Lower lobe of right lung (tissue), 2 donors: Measurements from ENCODE around the gene CRTAP. TPM values are rescaled to one million over a fixed set of nuclear protein-coding genes. Genes with fewer than 3 reads are reported as not detected.
"Not testable (repeated sequence)": the region's sequence is repeated elsewhere in the genome, so short reads cannot be mapped to it uniquely, and the experiment has no call there.

ENCODE experiments used
- ATAC-seq, 2 donors: fragments of 200-7000 bp; cut with Tn5 transposase; one replicate each; pipeline ENCODE4 v1.9.1; 2020 to 2022; ENCODE audit warnings: mild to moderate bottlenecking in 2 of 2, moderate library complexity in 2 of 2
- DNase-seq: peaks from one replicate; pipeline ENCODE4 v3.0.0-alpha.2; 2020
- H3K27ac ChIP-seq: fragments of 200-600 bp; one replicate; pipeline ENCODE4 v1.8.0; 2022
- H3K27me3 ChIP-seq: fragments of 200-600 bp; one replicate; pipeline ENCODE4 v1.8.0; 2022; ENCODE audit warnings: low read depth
- H3K36me3 ChIP-seq: fragments of 200-600 bp; one replicate; pipeline ENCODE4 v1.8.0; 2022; ENCODE audit warnings: mild to moderate bottlenecking
- H3K4me1 ChIP-seq: fragments of 200-600 bp; one replicate; pipeline ENCODE4 v1.8.0; 2022
- H3K4me3 ChIP-seq: fragments of 200-600 bp; one replicate; pipeline ENCODE4 v1.8.0; 2022; ENCODE audit warnings: mild to moderate bottlenecking
- H3K9me3 ChIP-seq: fragments of 200-600 bp; one replicate; pipeline ENCODE4 v1.8.0; 2022
- intact Hi-C: fragments of 100-400 bp; cut with DNase I; formaldehyde crosslinking; loops from one replicate; pipeline ENCODE4 v1.11.0; 2022
- total RNA-seq: library from RNA; stranded (reverse); fragmentation: NEBNext Ultra II Directional; extraction: Animal tissue kit (Norgen Biotek cat#: 25700); gene quantifications from one replicate; pipeline ENCODE4 v1.2.1, GENCODE V29; 2021
- TF ChIP-seq, protein P1 (sequence below): fragments of 200-600 bp; IDR thresholded peaks from one replicate; pipeline ENCODE4 v1.8.0; 2022; ENCODE audit warnings: antibody characterized with exemption, mild to moderate bottlenecking
- donor health status: DM: no; HTN: yes; CAD: no; lungs with severe emphysema.

CRTAP gene
- total RNA-seq, 1 donor from 2014 or later: 213 TPM

DNA sequence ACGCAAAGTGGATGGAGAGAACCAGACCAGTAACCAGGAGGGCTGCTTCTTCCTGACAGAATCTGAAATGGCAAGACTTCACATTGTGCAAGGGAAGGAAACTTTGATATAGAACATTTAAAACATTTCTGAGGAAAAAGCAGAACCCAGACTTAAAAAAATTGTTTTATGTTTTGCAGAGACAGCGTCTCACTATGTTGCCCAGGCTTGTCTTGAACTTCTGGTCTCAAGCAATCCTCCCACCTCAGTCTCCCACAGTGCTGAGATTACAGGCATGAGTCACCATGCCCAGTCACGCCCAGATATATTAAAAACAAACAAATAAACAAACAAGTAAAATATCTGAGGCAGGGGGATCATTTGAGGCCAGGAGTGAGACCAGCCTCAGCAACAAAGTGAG, 46.2 kb downstream of the CRTAP start:
- no peak for ATAC-seq
- no peaks in the 10 kb centered on the region for H3K27me3 ChIP-seq
- H3K27ac ChIP-seq: no peak overlapping the region
- H3K36me3 ChIP-seq: no peaks in the 10 kb centered on the region
- TF ChIP-seq, protein P1, sequence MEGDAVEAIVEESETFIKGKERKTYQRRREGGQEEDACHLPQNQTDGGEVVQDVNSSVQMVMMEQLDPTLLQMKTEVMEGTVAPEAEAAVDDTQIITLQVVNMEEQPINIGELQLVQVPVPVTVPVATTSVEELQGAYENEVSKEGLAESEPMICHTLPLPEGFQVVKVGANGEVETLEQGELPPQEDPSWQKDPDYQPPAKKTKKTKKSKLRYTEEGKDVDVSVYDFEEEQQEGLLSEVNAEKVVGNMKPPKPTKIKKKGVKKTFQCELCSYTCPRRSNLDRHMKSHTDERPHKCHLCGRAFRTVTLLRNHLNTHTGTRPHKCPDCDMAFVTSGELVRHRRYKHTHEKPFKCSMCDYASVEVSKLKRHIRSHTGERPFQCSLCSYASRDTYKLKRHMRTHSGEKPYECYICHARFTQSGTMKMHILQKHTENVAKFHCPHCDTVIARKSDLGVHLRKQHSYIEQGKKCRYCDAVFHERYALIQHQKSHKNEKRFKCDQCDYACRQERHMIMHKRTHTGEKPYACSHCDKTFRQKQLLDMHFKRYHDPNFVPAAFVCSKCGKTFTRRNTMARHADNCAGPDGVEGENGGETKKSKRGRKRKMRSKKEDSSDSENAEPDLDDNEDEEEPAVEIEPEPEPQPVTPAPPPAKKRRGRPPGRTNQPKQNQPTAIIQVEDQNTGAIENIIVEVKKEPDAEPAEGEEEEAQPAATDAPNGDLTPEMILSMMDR: no peak
- no peaks in the 10 kb centered on the region for H3K9me3 ChIP-seq
- no peak overlapping the region for H3K4me3 ChIP-seq
- intact Hi-C loops: no loop called here
- H3K4me1 ChIP-seq: no peaks in the 10 kb centered on the region
- DNase-seq: no peak

DNA sequence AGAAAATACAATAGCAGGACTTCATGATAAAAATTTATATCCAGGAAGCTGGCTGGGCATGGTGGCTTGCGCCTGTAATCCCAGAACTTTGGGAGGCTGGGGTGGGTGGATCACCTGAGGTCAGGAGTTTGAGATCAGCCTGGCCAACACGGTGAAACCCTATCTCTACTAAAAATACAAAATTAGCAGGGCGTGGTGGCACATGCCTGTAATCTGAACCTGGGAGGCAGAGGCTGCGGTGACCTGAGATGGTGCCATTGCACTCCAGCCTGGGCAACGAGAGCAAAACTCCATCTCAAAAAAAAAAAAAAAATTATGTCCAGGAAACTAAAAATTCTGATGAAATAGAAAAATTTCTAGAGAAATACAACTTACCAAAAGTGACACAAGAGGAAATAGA, 48.8 kb downstream of the CRTAP start:
- H3K36me3 ChIP-seq, H3K27ac ChIP-seq, H3K27me3 ChIP-seq, H3K4me1 ChIP-seq, ATAC-seq, DNase-seq, intact Hi-C loops, H3K4me3 ChIP-seq, H3K9me3 ChIP-seq: not testable (repeated sequence)

DNA sequence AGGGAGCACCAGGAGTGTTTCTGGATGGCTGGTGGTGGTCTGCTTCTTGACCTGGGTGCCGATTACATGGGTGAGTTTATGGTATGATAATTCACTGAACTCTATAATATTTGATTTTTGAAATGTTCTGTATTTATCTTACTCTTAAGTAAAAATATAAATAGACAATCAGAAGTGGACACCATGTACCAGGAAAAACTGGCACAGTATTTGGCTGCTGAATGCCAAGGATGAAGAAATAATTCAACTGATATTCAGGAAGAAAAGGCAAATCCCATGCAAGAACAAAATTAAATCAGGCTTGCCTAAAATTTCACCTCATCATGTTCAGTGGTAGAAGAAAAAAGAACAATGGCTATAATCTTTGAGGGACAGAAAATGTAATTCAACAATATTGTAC, 51.6 kb downstream of the CRTAP start:
- H3K27ac ChIP-seq: no peak overlapping the region
- H3K9me3 ChIP-seq: no peaks in the 10 kb centered on the region
- intact Hi-C loops: no loop called here
- H3K36me3 ChIP-seq: no peaks in the 10 kb centered on the region
- DNase-seq: no peak
- H3K27me3 ChIP-seq: no peaks in the 10 kb centered on the region
- TF ChIP-seq, protein P1: no peak
- no peak for ATAC-seq
- H3K4me3 ChIP-seq: no peak overlapping the region
- no peaks in the 10 kb centered on the region for H3K4me1 ChIP-seq

DNA sequence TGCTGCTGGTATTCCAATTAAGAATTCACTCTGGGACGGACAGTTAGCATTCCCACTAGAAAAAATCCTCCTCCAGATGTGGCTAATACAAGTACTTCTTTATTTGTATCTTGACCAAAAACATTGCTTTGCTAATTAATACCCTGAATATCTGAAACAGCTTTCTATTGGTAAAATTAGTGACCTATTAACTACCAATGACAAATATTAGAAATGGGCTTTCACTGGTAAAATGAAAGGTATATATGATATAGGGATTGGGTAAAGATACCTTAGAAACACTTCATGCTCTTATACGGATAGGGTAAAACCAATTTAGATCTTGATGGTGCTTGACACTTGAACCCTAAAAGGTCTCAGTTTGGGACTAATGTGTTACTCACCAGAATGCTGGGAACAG, 52.3 kb downstream of the CRTAP start:
- Histone ChIP-seq H3K4me3 (no peak overlapping the region), H3K9me3 (no peaks in the 10 kb centered on the region), H3K27me3 (no peaks in the 10 kb centered on the region), H3K27ac (no peak overlapping the region), H3K36me3 (no peaks in the 10 kb centered on the region), H3K4me1 (no peaks in the 10 kb centered on the region)
- intact Hi-C loops: no loop called here
- TF ChIP-seq, protein P1: no peak
- ATAC-seq: no peak
- no peak for DNase-seq

DNA sequence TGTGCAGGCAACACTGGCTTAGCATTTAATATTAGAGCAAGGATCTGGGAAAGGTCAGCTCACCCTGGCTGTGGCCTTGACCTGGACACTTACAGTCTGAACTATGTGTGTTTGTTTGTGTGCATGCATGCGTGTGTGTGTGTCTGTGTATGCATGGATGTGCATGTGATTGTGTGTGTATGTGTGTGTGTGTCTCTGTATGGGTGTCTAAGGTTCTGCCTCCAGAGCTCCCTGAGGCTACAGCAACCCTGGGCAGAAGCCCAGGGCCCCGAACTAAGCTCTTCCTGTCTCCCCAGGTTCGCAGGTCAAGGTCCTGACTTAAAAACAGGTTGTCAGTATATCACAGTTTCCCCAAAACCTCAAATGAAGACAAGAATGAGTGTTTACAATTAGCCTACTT, 53.5 kb downstream of the CRTAP start:
- no peak overlapping the region for H3K27ac ChIP-seq
- intact Hi-C loops: no loop called here

DNA sequence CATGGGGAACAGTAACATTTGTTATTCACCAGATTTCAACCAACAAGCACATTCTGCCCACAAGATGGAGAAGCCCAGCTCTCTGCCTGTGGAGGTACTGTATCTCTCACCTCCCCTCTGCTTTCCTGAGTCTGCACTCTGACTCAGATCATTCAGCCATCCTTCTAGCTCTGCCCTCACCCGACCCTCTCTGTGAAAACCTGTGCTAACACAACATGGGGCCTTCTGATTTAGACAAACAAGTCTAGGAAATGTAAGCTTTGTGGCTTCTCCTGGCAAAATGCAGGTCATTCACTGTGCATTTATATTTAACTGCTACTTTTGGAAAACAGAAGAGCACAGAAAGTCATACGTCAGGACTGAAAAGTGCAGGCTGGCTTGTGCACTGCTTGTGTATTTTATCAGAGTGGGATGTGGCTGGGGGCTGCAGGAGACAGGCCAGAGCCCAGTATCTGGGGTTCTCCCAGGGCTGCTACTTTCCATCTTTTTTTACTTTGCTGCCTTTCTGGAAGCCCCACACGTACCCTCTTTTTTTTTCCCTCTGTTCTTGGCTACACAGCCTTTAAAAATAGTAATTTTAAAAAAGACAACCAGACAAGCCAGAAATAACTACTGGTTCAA, 54.0 kb downstream of the CRTAP start:
- H3K9me3 ChIP-seq: no peaks in the 10 kb centered on the region
- TF ChIP-seq, protein P1: no peak
- DNase-seq (no peak), ATAC-seq (no peak)
- H3K4me1 ChIP-seq: no peaks in the 10 kb centered on the region
- H3K27ac ChIP-seq: no peak overlapping the region
- H3K4me3 ChIP-seq: no peak overlapping the region
- no peaks in the 10 kb centered on the region for H3K36me3 ChIP-seq
- H3K27me3 ChIP-seq: no peaks in the 10 kb centered on the region
- intact Hi-C loops: no loop called here

More for the DNA sequence above, 53.5 kb downstream of the CRTAP start:
- no peaks in the 10 kb centered on the region for H3K9me3 ChIP-seq
- no peaks in the 10 kb centered on the region for H3K4me1 ChIP-seq
- TF ChIP-seq, protein P1: no peak
- H3K4me3 ChIP-seq: no peak overlapping the region
- no peak for ATAC-seq
- H3K36me3 ChIP-seq: no peaks in the 10 kb centered on the region
- no peak for DNase-seq
- H3K27me3 ChIP-seq: no peaks in the 10 kb centered on the region
